ENCODE measurements around the gene MLH3. TPM values are rescaled to one million over a fixed set of nuclear protein-coding genes. Genes with fewer than 3 reads are reported as not detected.

MLH3 gene
- total RNA-seq, 1 experiment from 2014 or later = 9.3 TPM

- Histone ChIP-seq H3K4me3 (peak overlapping the region; percentile 49), H3K4me1 (peaks cover 83% of the 10 kb centered on the region), H3K36me3 (no peaks in the 10 kb centered on the region), H3K9me3 (replicated peaks) (no peaks in the 10 kb centered on the region), H3K27ac (peak overlapping the region; percentile 95), H3K27me3 (no peaks in the 10 kb centered on the region)
- DNase-seq = peak in 1 of 2 experiments; percentile 77
Measured at GRCh38 chr14:74980398-74980730, 70.9 kb downstream of the MLH3 start.

GRCh38 chr14:74979442-74980397, 71.5 kb downstream of the MLH3 start:
- peaks cover 81% of the 10 kb centered on the region for H3K4me1 ChIP-seq
- no peaks in the 10 kb centered on the region for H3K36me3 ChIP-seq
- H3K27ac ChIP-seq = peak overlapping the region; percentile 95
- H3K4me3 ChIP-seq = peak overlapping the region; percentile 49
- no peaks in the 10 kb centered on the region for H3K27me3 ChIP-seq
- peak; percentile 96 to 97 for DNase-seq
- no peaks in the 10 kb centered on the region for H3K9me3 ChIP-seq (replicated peaks)

- Histone ChIP-seq H3K27ac (peak overlapping the region; percentile 95), H3K4me1 (peaks cover 82% of the 10 kb centered on the region), H3K9me3 (replicated peaks) (no peaks in the 10 kb centered on the region), H3K27me3 (no peaks in the 10 kb centered on the region), H3K36me3 (no peaks in the 10 kb centered on the region), H3K4me3 (peak overlapping the region; percentile 49)
- no peak for DNase-seq
Measured at GRCh38 chr14:74979029-74979428, 72.2 kb downstream of the MLH3 start.

- Histone ChIP-seq H3K4me1 (peaks cover 88% of the 10 kb centered on the region), H3K27me3 (no peaks in the 10 kb centered on the region), H3K27ac (peak overlapping the region; percentile 95), H3K4me3 (peak overlapping the region; percentile 49; the same call in 1 of the 2 replicates), H3K9me3 (replicated peaks) (no peaks in the 10 kb centered on the region), H3K36me3 (no peaks in the 10 kb centered on the region)
- DNase-seq = peak; percentile 68 to 78
Measured at GRCh38 chr14:74978416-74978947, 72.8 kb downstream of the MLH3 start.

- Histone ChIP-seq H3K4me1 (peaks cover 93% of the 10 kb centered on the region), H3K9me3 (replicated peaks) (no peaks in the 10 kb centered on the region), H3K4me3 (no peak overlapping the region), H3K36me3 (no peaks in the 10 kb centered on the region), H3K27me3 (no peaks in the 10 kb centered on the region), H3K27ac (peak overlapping the region; percentile 95)
- DNase-seq = peak in 1 of 2 experiments; percentile 53
Measured at GRCh38 chr14:74977901-74978385, 73.3 kb downstream of the MLH3 start.

- no peaks in the 10 kb centered on the region for H3K36me3 ChIP-seq
- DNase-seq = peak; percentile 64
- H3K27me3 ChIP-seq = no peaks in the 10 kb centered on the region
- H3K27ac ChIP-seq = peak overlapping the region; percentile 95; the same call in 1 of the 2 replicates
- H3K9me3 ChIP-seq (replicated peaks) = no peaks in the 10 kb centered on the region
- peaks cover 93% of the 10 kb centered on the region for H3K4me1 ChIP-seq
- H3K4me3 ChIP-seq = no peak overlapping the region
Measured at GRCh38 chr14:74977164-74977900, 73.9 kb downstream of the MLH3 start.

GRCh38 chr14:74976264-74977113, 74.8 kb downstream of the MLH3 start:
- Histone ChIP-seq H3K4me3 (no peak overlapping the region), H3K27ac (no peak overlapping the region; the same call in 1 of the 2 replicates), H3K27me3 (no peaks in the 10 kb centered on the region), H3K4me1 (peaks cover 86% of the 10 kb centered on the region), H3K9me3 (replicated peaks) (no peaks in the 10 kb centered on the region), H3K36me3 (no peaks in the 10 kb centered on the region)
- DNase-seq = peak in 1 of 2 experiments; percentile 2

GRCh38 chr14:74975059-74975810, 76.0 kb downstream of the MLH3 start:
- no peaks in the 10 kb centered on the region for H3K9me3 ChIP-seq (replicated peaks)
- H3K27ac ChIP-seq = peak overlapping the region; percentile 87
- no peaks in the 10 kb centered on the region for H3K36me3 ChIP-seq
- DNase-seq = peak; percentile 92 to 94
- H3K4me3 ChIP-seq = no peak overlapping the region
- peaks cover 83% of the 10 kb centered on the region for H3K4me1 ChIP-seq
- no peaks in the 10 kb centered on the region for H3K27me3 ChIP-seq

- peak; percentile 92 to 93 for DNase-seq
- H3K9me3 ChIP-seq (replicated peaks) = no peaks in the 10 kb centered on the region
- H3K27ac ChIP-seq = peak overlapping the region; percentile 87
- H3K36me3 ChIP-seq = no peaks in the 10 kb centered on the region
- no peak overlapping the region for H3K4me3 ChIP-seq
- peaks cover 82% of the 10 kb centered on the region for H3K4me1 ChIP-seq
- H3K27me3 ChIP-seq = no peaks in the 10 kb centered on the region
Measured at GRCh38 chr14:74974364-74975058, 76.8 kb downstream of the MLH3 start.

- peak overlapping the region; percentile 87 for H3K27ac ChIP-seq
- H3K9me3 ChIP-seq (replicated peaks) = no peaks in the 10 kb centered on the region
- no peak for DNase-seq
- peaks cover 80% of the 10 kb centered on the region for H3K4me1 ChIP-seq
- no peaks in the 10 kb centered on the region for H3K27me3 ChIP-seq
- H3K4me3 ChIP-seq = no peak overlapping the region
- no peaks in the 10 kb centered on the region for H3K36me3 ChIP-seq
Measured at GRCh38 chr14:74973905-74974363, 77.3 kb downstream of the MLH3 start.

- Histone ChIP-seq H3K27me3 (no peaks in the 10 kb centered on the region), H3K27ac (peak overlapping the region; percentile 87), H3K4me1 (peaks cover 74% of the 10 kb centered on the region), H3K9me3 (replicated peaks) (no peaks in the 10 kb centered on the region), H3K4me3 (no peak overlapping the region), H3K36me3 (no peaks in the 10 kb centered on the region)
- peak; percentile 56 to 58 for DNase-seq
Measured at GRCh38 chr14:74973003-74973653, 78.1 kb downstream of the MLH3 start.

GRCh38 chr14:74968811-74969210, 82.5 kb downstream of the MLH3 start:
- Histone ChIP-seq H3K27me3 (no peaks in the 10 kb centered on the region), H3K36me3 (no peaks in the 10 kb centered on the region), H3K27ac (no peak overlapping the region), H3K9me3 (replicated peaks) (no peaks in the 10 kb centered on the region), H3K4me1 (peaks cover 49% of the 10 kb centered on the region), H3K4me3 (no peak overlapping the region)
- DNase-seq = no peak
